ENCODE data around the gene SRM. TPM values are rescaled to one million over a fixed set of nuclear protein-coding genes. Genes with fewer than 3 reads are reported as not detected.
"Not testable (repeated sequence)": the region's sequence is repeated elsewhere in the genome, so short reads cannot be mapped to it uniquely, and the experiment has no call there.

Gene SRM
- total RNA-seq, 4 donors from 2014 or later: 40.8 to 69.7 (median 48.8) TPM

GRCh38 chr1:11101347-11101746 is 41.5 kb upstream of the SRM start:
- Histone ChIP-seq H3K36me3 (peaks cover 9 to 23% (median 21%) of the 10 kb centered on the region in 4 donors), H3K4me3 (no peak overlapping the region), H3K27ac (replicated peaks in 1 of 4) (no peak overlapping the region), H3K9me3 (no peaks in the 10 kb centered on the region), H3K27me3 (no peaks in the 10 kb centered on the region), H3K4me1 (peaks cover 15 to 24% (median 21%) of the 10 kb centered on the region in 4 donors)
- WGBS: 86% methylated on average over 6 of the region's 6 CpGs
- TF ChIP-seq, protein P1, sequence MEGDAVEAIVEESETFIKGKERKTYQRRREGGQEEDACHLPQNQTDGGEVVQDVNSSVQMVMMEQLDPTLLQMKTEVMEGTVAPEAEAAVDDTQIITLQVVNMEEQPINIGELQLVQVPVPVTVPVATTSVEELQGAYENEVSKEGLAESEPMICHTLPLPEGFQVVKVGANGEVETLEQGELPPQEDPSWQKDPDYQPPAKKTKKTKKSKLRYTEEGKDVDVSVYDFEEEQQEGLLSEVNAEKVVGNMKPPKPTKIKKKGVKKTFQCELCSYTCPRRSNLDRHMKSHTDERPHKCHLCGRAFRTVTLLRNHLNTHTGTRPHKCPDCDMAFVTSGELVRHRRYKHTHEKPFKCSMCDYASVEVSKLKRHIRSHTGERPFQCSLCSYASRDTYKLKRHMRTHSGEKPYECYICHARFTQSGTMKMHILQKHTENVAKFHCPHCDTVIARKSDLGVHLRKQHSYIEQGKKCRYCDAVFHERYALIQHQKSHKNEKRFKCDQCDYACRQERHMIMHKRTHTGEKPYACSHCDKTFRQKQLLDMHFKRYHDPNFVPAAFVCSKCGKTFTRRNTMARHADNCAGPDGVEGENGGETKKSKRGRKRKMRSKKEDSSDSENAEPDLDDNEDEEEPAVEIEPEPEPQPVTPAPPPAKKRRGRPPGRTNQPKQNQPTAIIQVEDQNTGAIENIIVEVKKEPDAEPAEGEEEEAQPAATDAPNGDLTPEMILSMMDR (IDR thresholded peaks at IDR 0.05): no peak
- TF ChIP-seq POLR2AphosphoS5 (IDR thresholded peaks at IDR 0.05): no peak
- no peak for TF ChIP-seq EP300 (IDR thresholded peaks at IDR 0.05)
- no peak for TF ChIP-seq POLR2A (IDR thresholded peaks at IDR 0.05; ENCODE audit: low read depth)
- intact Hi-C loops (cut with DNase I): no loop called here
- DNase-seq (ENCODE audit: extremely low spot score): no peak

DNA sequence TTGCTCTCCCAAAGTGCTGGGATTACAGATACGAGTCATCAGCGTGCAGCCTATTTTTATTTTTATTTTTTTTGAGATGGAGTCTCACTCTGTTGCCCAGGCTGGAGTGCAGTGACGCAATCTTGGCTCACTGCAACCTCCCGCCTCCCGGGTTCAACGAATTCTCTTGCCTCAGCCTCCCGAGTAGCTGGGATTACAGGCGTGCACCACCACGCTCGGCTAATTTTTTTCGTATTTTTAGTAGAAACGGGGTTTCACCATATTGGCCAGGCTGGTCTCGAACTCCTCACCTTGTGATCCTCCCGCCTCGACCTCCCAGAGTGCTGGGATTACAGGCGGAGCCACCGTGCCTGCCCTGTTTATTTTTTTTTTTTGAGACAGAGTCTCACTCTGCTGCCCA is 41.0 kb upstream of the SRM start:
- H3K27ac ChIP-seq (replicated peaks in 1 of 4); H3K9me3 ChIP-seq; DNase-seq (ENCODE audit: extremely low spot score); H3K27me3 ChIP-seq; intact Hi-C loops (cut with DNase I); H3K4me3 ChIP-seq: not testable (repeated sequence)
- WGBS: 97% methylated on average over 17 of the region's 17 CpGs
- peaks cover 15 to 24% (median 21%) of the 10 kb centered on the region in 4 donors for H3K4me1 ChIP-seq
- H3K36me3 ChIP-seq: peaks cover 4 to 23% (median 21%) of the 10 kb centered on the region in 4 donors

- TF ChIP-seq, protein P1 (IDR thresholded peaks at IDR 0.05): no peak
- peak in 1 of 2 donors; percentile 3 for TF ChIP-seq POLR2AphosphoS5 (IDR thresholded peaks at IDR 0.05)
- Histone ChIP-seq H3K9me3 (no peaks in the 10 kb centered on the region), H3K36me3 (peaks cover 7 to 28% (median 25%) of the 10 kb centered on the region in 4 donors), H3K27ac (replicated peaks in 1 of 4) (peak overlapping the region; percentile 81 to 89 (median 86)), H3K27me3 (no peaks in the 10 kb centered on the region), H3K4me1 (peaks cover 15 to 24% (median 21%) of the 10 kb centered on the region in 4 donors), H3K4me3 (peak overlapping the region; percentile 83 to 100 (median 98))
- WGBS: 55% methylated on average over 13 of the region's 13 CpGs
- DNase-seq (ENCODE audit: extremely low spot score): no peak
- intact Hi-C loops (cut with DNase I): no loop called here
These were observed 40.3 kb upstream of the SRM start for GRCh38 chr1:11100149-11100493.

DNA sequence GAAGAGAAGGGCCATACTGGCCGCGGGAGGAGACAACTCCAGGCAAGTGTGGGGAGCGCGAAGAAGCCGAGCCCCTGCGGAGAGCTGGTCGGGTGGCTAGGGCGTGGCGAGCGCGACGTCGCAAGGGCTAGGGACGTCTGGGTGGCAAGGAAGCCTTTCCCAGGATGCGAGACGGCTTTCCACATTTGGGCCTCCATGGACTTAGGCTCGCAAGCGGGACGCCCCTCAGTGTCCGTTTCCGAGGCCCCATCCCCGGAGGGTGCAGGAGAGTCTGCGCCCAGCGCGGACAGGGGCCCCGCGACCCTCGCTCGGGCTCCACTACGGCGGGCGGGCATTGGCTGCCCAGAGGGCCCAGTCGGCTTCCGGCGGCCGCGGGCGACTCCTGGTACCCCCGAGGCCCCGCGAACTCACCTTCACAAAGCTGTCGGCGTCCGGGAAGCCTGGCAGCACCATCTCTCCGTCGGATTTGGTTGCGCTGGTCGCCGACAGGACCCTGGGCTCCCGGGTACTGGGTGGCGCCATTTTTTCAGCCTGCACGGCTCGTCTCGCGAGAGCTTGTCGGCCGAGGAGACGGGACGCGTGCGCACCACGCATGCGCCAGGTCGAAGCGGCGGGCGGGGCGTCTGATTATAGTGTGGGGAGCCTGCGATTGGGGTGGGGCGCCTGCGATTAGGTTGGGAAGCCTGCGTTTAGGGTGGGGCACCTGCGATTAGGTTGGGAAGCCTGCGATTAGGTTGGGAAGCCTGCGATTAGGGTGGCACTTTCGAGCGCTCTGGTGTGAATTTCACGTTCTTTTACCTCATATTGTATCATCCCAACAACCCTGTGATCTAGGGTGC is 39.7 kb upstream of the SRM start, which contains the start of gene EXOSC10:
Gene EXOSC10 (minus strand): TSS at position 560 of the 839 bp plus-strand sequence. CDS start 38 bp downstream, at position 522.
- intact Hi-C loops (cut with DNase I): no loop called here
- Histone ChIP-seq H3K36me3 (peaks cover 11 to 34% (median 31%) of the 10 kb centered on the region in 4 donors), H3K4me1 (peaks cover 15 to 24% (median 21%) of the 10 kb centered on the region in 4 donors), H3K4me3 (peak within 1 kb of the TSS; percentile 83 to 100 (median 98)), H3K27ac (replicated peaks in 1 of 4) (peak within 1 kb of the TSS; percentile 81 to 89 (median 86)), H3K27me3 (no peaks in the 10 kb centered on the region), H3K9me3 (no peaks in the 10 kb centered on the region)
- WGBS: 0% methylated on average over 28 of the region's 78 CpGs
- TF ChIP-seq, protein P1 (IDR thresholded peaks at IDR 0.05): peak in 1 of 3 experiments; percentile 14
- no peak for TF ChIP-seq EP300 (IDR thresholded peaks at IDR 0.05)
- peak; percentile 87 to 93 for TF ChIP-seq POLR2AphosphoS5 (IDR thresholded peaks at IDR 0.05)
- peak; percentile 19 for TF ChIP-seq POLR2A (IDR thresholded peaks at IDR 0.05; ENCODE audit: low read depth)
- peak; percentile 98 for DNase-seq (ENCODE audit: extremely low spot score)

- Histone ChIP-seq H3K4me3 (peak overlapping the region; percentile 83 to 100 (median 98)), H3K36me3 (peaks cover 17 to 40% (median 37%) of the 10 kb centered on the region in 4 donors), H3K27me3 (no peaks in the 10 kb centered on the region), H3K4me1 (peaks cover 15 to 24% (median 21%) of the 10 kb centered on the region in 4 donors), H3K9me3 (no peaks in the 10 kb centered on the region), H3K27ac (replicated peaks in 1 of 4) (peak overlapping the region; percentile 81 to 89 (median 86))
- TF ChIP-seq POLR2AphosphoS5 (IDR thresholded peaks at IDR 0.05): no peak
- no peak for TF ChIP-seq EP300 (IDR thresholded peaks at IDR 0.05)
- TF ChIP-seq POLR2A (IDR thresholded peaks at IDR 0.05; ENCODE audit: low read depth): no peak
- TF ChIP-seq, protein P1 (IDR thresholded peaks at IDR 0.05): no peak
- 18% methylated on average over 5 of the region's 5 CpGs for WGBS
- intact Hi-C loops (cut with DNase I): no loop called here
- DNase-seq (ENCODE audit: extremely low spot score): no peak
These were observed 39.1 kb upstream of the SRM start for GRCh38 chr1:11098931-11099309.

DNA sequence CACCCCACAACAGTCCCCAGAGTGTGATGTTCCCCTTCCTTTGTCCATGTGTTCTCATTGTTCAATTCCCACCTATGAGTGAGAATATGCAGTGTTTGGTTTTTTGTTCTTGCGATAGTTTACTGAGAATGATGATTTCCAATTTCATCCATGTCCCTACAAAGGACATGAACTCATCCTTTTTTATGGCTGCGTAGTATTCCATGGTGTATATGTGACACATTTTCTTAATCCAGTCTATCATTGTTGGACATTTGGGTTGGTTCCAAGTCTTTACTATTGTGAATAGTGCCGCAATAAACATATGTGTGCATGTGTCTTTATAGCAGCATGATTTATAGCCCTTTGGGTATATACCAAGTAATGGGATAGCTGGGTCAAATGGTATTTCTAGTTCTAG is 24.0 kb upstream of the SRM start:
- DNase-seq (ENCODE audit: extremely low spot score); H3K9me3 ChIP-seq; intact Hi-C loops (cut with DNase I); H3K27ac ChIP-seq (replicated peaks in 1 of 4); H3K4me3 ChIP-seq; H3K4me1 ChIP-seq; H3K27me3 ChIP-seq: not testable (repeated sequence)
- WGBS: 100% methylated on average over 3 of the region's 3 CpGs
- H3K36me3 ChIP-seq: peaks cover 48 to 76% (median 67%) of the 10 kb centered on the region in 4 donors

Data from esophagus muscularis mucosa (tissue), 4 donors.